Mesendoderm (in vitro differentiated cells): ENCODE measurements around the gene SMPDL3A.

Experiments used
- DNase-seq: peaks from one replicate; pipeline ENCODE4 v3.0.0; 2013
- H2AK5ac ChIP-seq: 2 replicates; pipeline ENCODE4 v1.6.1; 2013; ENCODE audit warnings: low read length, inconsistent platforms
- H2BK120ac ChIP-seq: 2 replicates; pipeline ENCODE4 v1.6.1; 2013; ENCODE audit warnings: low read depth, mild to moderate bottlenecking, low read length, moderate library complexity, mixed read lengths
- H2BK15ac ChIP-seq: replicated peaks from 2 replicates; pipeline ENCODE4 v1.6.1; 2013; ENCODE audit warnings: low read depth, mild to moderate bottlenecking, moderate library complexity
- H2BK5ac ChIP-seq: 2 replicates; pipeline ENCODE4 v1.6.1; 2013; ENCODE audit warnings: low read length, inconsistent platforms
- H3K18ac ChIP-seq: 2 replicates; pipeline ENCODE4 v1.6.1; 2013; ENCODE audit warnings: mild to moderate bottlenecking, low read length, mixed read lengths
- H3K23ac ChIP-seq: one replicate; pipeline ENCODE4 v1.6.1; 2013; ENCODE audit warnings: low read length
- H3K27ac ChIP-seq: 2 replicates; pipeline ENCODE4 v1.5.1; 2013; ENCODE audit warnings: low read depth, mild to moderate bottlenecking, inconsistent platforms, low read length, moderate library complexity
- H3K27me3 ChIP-seq: 2 replicates; pipeline ENCODE4 v1.6.1; 2013; ENCODE audit warnings: low read length, control low read depth, mild to moderate bottlenecking, inconsistent platforms; ENCODE audit not compliant: insufficient read depth, poor library complexity
- H3K36me3 ChIP-seq: 2 replicates; pipeline ENCODE4 v1.6.1; 2013; ENCODE audit warnings: low read length, inconsistent platforms; ENCODE audit not compliant: control insufficient read depth, insufficient read depth
- H3K4ac ChIP-seq: one replicate; pipeline ENCODE4 v1.6.1; 2013; ENCODE audit warnings: low read depth, mild to moderate bottlenecking, low read length, moderate library complexity
- H3K4me1 ChIP-seq: 2 replicates; pipeline ENCODE4 v1.6.1; 2013; ENCODE audit warnings: low read depth, low read length, inconsistent platforms; ENCODE audit not compliant: control insufficient read depth
- H3K4me2 ChIP-seq: 2 replicates; pipeline ENCODE4 v1.6.1; 2013; ENCODE audit warnings: low read length
- H3K4me3 ChIP-seq: 2 replicates; pipeline ENCODE4 v1.5.1; 2013; ENCODE audit warnings: mild to moderate bottlenecking, low read length
- H3K56ac ChIP-seq: one replicate; pipeline ENCODE4 v1.6.1; 2013; ENCODE audit warnings: low read length
- H3K79me1 ChIP-seq: 2 replicates; pipeline ENCODE4 v1.6.1; 2013; ENCODE audit warnings: low read length, inconsistent platforms
- H3K79me2 ChIP-seq: 2 replicates; pipeline ENCODE4 v1.6.1; 2013; ENCODE audit warnings: mild to moderate bottlenecking, low read length; ENCODE audit not compliant: control insufficient read depth, insufficient read depth
- H3K9ac ChIP-seq: 2 replicates; pipeline ENCODE4 v1.6.1; 2013; ENCODE audit warnings: low read length, inconsistent platforms
- H4K5ac ChIP-seq: one replicate; pipeline ENCODE4 v1.6.1; 2013; ENCODE audit warnings: low read length
- H4K8ac ChIP-seq: one replicate; pipeline ENCODE4 v1.6.1; 2013; ENCODE audit warnings: low read depth, mild to moderate bottlenecking, control low read depth, low read length, moderate library complexity
- WGBS: extraction: QIAGEN DNeasy Blood & Tissue Kit; methylation state at CpG from one replicate; pipeline ENCODE4 v1.1.7; 2013; ENCODE audit warnings: low lambda C conversion rate, missing lambda C conversion rate; ENCODE audit not compliant: insufficient coverage; ENCODE audit errors: extremely low coverage; 5-methylcytosine and 5-hydroxymethylcytosine counted together

Gene SMPDL3A

DNA sequence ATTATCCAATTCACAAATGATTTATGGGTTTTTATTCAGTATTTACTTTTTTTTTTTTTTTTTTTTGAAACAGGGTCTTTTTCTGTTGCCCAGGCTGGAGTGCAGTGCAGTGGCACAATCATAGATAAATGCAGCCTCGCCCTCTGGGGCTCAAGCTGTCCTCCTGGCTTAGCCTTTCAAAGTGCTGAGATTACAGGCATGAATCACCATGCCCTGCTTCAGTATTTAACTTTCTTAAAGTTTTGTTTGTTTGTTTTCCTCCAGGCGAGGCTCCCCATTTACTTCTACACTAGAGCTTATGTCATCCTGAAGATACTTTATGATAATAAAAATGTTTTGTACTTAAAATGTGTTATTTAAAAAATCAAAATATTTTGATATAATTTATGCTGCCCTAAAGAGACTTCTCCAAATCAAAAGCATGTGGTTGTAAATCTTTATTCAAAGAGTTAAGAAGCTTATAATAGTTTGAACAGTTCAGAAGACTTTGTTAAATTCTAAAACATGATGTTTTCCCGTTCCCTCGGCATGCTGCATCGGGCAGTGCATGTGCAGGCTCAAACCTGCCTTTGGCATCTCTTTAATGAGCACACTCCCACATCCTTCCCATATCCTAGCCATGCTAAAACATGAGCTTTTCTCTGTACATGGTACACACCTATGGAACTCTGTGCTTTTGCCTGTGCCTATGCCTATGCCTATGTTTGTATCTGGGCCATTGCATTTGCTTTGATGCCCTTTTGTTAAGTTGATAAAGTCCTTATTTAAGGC, 11.0 kb downstream of the SMPDL3A start:
- Histone ChIP-seq H2BK15ac (no peak overlapping the region), H3K79me1 (no peaks in the 10 kb centered on the region), H4K5ac (no peak overlapping the region), H3K4me2 (no peak overlapping the region), H3K79me2 (no peaks in the 10 kb centered on the region), H4K8ac (no peak overlapping the region), H3K4me1 (no peaks in the 10 kb centered on the region), H3K18ac (no peak overlapping the region), H3K4me3 (no peak overlapping the region), H3K9ac (no peak overlapping the region), H2AK5ac (peak overlapping the region; percentile 55), H3K4ac (no peak overlapping the region), H3K27ac (no peak overlapping the region), H3K23ac (no peak overlapping the region), H3K36me3 (no peaks in the 10 kb centered on the region), H2BK5ac (no peak overlapping the region), H2BK120ac (no peak overlapping the region), H3K27me3 (no peaks in the 10 kb centered on the region), H3K56ac (no peak overlapping the region)
- no peak for DNase-seq
- WGBS = no CpG with 5 or more reads among the region's 5 CpGs

- H3K4me2 ChIP-seq = no peak overlapping the region
- H2BK120ac ChIP-seq = no peak overlapping the region
- DNase-seq = no peak
- no peak overlapping the region for H2BK5ac ChIP-seq
- no peaks in the 10 kb centered on the region for H3K79me1 ChIP-seq
- H3K23ac ChIP-seq = no peak overlapping the region
- H3K4me1 ChIP-seq = no peaks in the 10 kb centered on the region
- H3K79me2 ChIP-seq = no peaks in the 10 kb centered on the region
- H3K9ac ChIP-seq = no peak overlapping the region
- no CpG with 5 or more reads among the region's 3 CpGs for WGBS
- H3K4me3 ChIP-seq = no peak overlapping the region
- H3K27ac ChIP-seq = no peak overlapping the region
- no peak overlapping the region for H2AK5ac ChIP-seq
- H2BK15ac ChIP-seq = no peak overlapping the region
- no peak overlapping the region for H3K4ac ChIP-seq
- H3K56ac ChIP-seq = no peak overlapping the region
- H3K27me3 ChIP-seq = no peaks in the 10 kb centered on the region
- H4K8ac ChIP-seq = no peak overlapping the region
- no peak overlapping the region for H4K5ac ChIP-seq
- no peaks in the 10 kb centered on the region for H3K36me3 ChIP-seq
- no peak overlapping the region for H3K18ac ChIP-seq
These were observed 11.8 kb downstream of the SMPDL3A start for GRCh38 chr6:122800906-122801305.

GRCh38 chr6:122801397-122801796, 12.3 kb downstream of the SMPDL3A start:
- no peak overlapping the region for H3K4ac ChIP-seq
- no peaks in the 10 kb centered on the region for H3K79me2 ChIP-seq
- no peak overlapping the region for H2AK5ac ChIP-seq
- no peak overlapping the region for H3K4me2 ChIP-seq
- no peak overlapping the region for H3K9ac ChIP-seq
- no peak overlapping the region for H2BK5ac ChIP-seq
- no peaks in the 10 kb centered on the region for H3K27me3 ChIP-seq
- no peak overlapping the region for H2BK120ac ChIP-seq
- H3K23ac ChIP-seq = no peak overlapping the region
- no peak overlapping the region for H3K27ac ChIP-seq
- H3K36me3 ChIP-seq = no peaks in the 10 kb centered on the region
- no peaks in the 10 kb centered on the region for H3K79me1 ChIP-seq
- no peak overlapping the region for H4K5ac ChIP-seq
- H4K8ac ChIP-seq = no peak overlapping the region
- no peak overlapping the region for H3K18ac ChIP-seq
- no peaks in the 10 kb centered on the region for H3K4me1 ChIP-seq
- H2BK15ac ChIP-seq = no peak overlapping the region
- no CpG with 5 or more reads among the region's 1 CpG for WGBS
- H3K56ac ChIP-seq = no peak overlapping the region
- no peak overlapping the region for H3K4me3 ChIP-seq
- no peak for DNase-seq

- Histone ChIP-seq H3K4me3 (no peak overlapping the region), H3K79me2 (no peaks in the 10 kb centered on the region), H3K9ac (no peak overlapping the region), H3K79me1 (no peaks in the 10 kb centered on the region), H4K8ac (no peak overlapping the region), H3K4ac (no peak overlapping the region), H3K18ac (no peak overlapping the region), H3K36me3 (no peaks in the 10 kb centered on the region), H3K27me3 (no peaks in the 10 kb centered on the region), H3K4me2 (no peak overlapping the region), H4K5ac (no peak overlapping the region), H3K56ac (no peak overlapping the region), H3K23ac (no peak overlapping the region), H2AK5ac (no peak overlapping the region), H2BK120ac (no peak overlapping the region), H2BK15ac (peak overlapping the region; percentile 36), H3K4me1 (peaks cover 1% of the 10 kb centered on the region), H2BK5ac (no peak overlapping the region), H3K27ac (no peak overlapping the region)
- no peak for DNase-seq
- no CpG with 5 or more reads among the region's 4 CpGs for WGBS
These were observed 14.2 kb downstream of the SMPDL3A start for GRCh38 chr6:122803171-122803661.

DNA sequence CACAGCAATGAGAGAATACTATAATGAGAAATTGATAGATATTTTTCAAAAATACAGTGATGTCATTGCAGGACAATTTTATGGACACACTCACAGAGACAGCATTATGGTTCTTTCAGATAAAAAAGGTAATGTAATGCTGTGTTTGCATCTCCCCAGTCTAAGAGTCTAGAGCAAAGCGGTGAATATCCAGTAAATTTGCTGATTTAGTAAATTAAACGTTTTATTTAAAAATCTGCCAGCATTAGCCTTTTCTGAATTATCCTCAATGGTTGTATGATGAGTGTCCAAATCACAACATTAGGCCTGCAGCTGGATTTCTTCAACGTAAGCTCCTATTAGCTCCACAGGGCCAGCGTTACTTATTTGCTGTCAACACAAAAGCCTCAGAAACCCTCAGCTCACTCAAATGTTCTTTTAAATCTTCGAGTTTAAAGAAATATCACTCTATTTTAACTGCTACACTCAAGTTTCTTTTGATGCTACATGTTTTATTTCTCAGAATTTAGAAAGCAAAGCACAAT, 16.0 kb downstream of the SMPDL3A start:
- DNase-seq = no peak

More for the DNA sequence above, 16.0 kb downstream of the SMPDL3A start:
- no peak overlapping the region for H2BK5ac ChIP-seq
- H2AK5ac ChIP-seq = no peak overlapping the region
- no peak overlapping the region for H4K8ac ChIP-seq
- no peak overlapping the region for H3K4ac ChIP-seq
- no peaks in the 10 kb centered on the region for H3K79me1 ChIP-seq
- H3K27ac ChIP-seq = no peak overlapping the region
- H3K36me3 ChIP-seq = no peaks in the 10 kb centered on the region
- H3K23ac ChIP-seq = no peak overlapping the region
- H3K4me3 ChIP-seq = no peak overlapping the region
- H3K9ac ChIP-seq = no peak overlapping the region
- no peaks in the 10 kb centered on the region for H3K79me2 ChIP-seq
- no peak overlapping the region for H4K5ac ChIP-seq
- H2BK15ac ChIP-seq = no peak overlapping the region
- no peaks in the 10 kb centered on the region for H3K27me3 ChIP-seq
- no peak overlapping the region for H3K4me2 ChIP-seq
- no peak overlapping the region for H2BK120ac ChIP-seq
- peaks cover 2% of the 10 kb centered on the region for H3K4me1 ChIP-seq
- WGBS = no CpG with 5 or more reads among the region's 5 CpGs
- H3K56ac ChIP-seq = no peak overlapping the region
- H3K18ac ChIP-seq = no peak overlapping the region
